ENCODE data around the gene SPTBN1.

- TF ChIP-seq, protein P1, sequence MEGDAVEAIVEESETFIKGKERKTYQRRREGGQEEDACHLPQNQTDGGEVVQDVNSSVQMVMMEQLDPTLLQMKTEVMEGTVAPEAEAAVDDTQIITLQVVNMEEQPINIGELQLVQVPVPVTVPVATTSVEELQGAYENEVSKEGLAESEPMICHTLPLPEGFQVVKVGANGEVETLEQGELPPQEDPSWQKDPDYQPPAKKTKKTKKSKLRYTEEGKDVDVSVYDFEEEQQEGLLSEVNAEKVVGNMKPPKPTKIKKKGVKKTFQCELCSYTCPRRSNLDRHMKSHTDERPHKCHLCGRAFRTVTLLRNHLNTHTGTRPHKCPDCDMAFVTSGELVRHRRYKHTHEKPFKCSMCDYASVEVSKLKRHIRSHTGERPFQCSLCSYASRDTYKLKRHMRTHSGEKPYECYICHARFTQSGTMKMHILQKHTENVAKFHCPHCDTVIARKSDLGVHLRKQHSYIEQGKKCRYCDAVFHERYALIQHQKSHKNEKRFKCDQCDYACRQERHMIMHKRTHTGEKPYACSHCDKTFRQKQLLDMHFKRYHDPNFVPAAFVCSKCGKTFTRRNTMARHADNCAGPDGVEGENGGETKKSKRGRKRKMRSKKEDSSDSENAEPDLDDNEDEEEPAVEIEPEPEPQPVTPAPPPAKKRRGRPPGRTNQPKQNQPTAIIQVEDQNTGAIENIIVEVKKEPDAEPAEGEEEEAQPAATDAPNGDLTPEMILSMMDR (conservative IDR thresholded peaks at IDR 0.05): no peak
- TF ChIP-seq ZFX (IDR thresholded peaks at IDR 0.05): no peak
Observed at GRCh38 chr2:54440050-54440449, 16.1 kb upstream of the SPTBN1 start.

Data from C4-2B (cell line).